Hepatocyte (in vitro differentiated cells): Measurements from ENCODE around the gene SERPINB12.

Experiments used
- CTCF ChIP-seq: fragments of 200-600 bp; sonication (generic); IDR thresholded peaks from 2 replicates; pipeline ENCODE4 v1.5.1; 2016; ENCODE audit warnings: antibody characterized with exemption, mild to moderate bottlenecking; ENCODE audit not compliant: poor library complexity
- EZH2 ChIP-seq: fragments of 200-600 bp; sonication (generic); IDR thresholded peaks from 2 replicates; pipeline ENCODE4 v1.6.1; 2016; ENCODE audit warnings: antibody characterized with exemption, mild to moderate bottlenecking, borderline replicate concordance
- EZH2phosphoT487 ChIP-seq: fragments of 200-600 bp; sonication (generic); IDR thresholded peaks from one replicate; pipeline ENCODE4 v1.6.1; 2018; ENCODE audit warnings: antibody characterized with exemption, mild to moderate bottlenecking, low read depth, moderate library complexity; ENCODE audit not compliant: unreplicated experiment, severe bottlenecking

- TF ChIP-seq EZH2 (no peak), CTCF (no peak), EZH2phosphoT487 (no peak)
Observed at GRCh38 chr18:63586431-63586830, 44.3 kb downstream of the SERPINB12 start.
